SH-SY5Y (cell line): ENCODE data around the gene SLC22A12.

Source experiments
- GATA2 ChIP-seq: IDR thresholded peaks from 2 replicates; pipeline ENCODE4 v1.6.1; 2011; ENCODE audit warnings: mild to moderate bottlenecking, low read depth, low read length
- GATA3 ChIP-seq: IDR thresholded peaks from 2 replicates; pipeline ENCODE4 v1.6.1; 2011; ENCODE audit warnings: low read depth, mild to moderate bottlenecking, low read length, moderate library complexity

Gene SLC22A12

GRCh38 chr11:64643256-64643881, 52.3 kb downstream of the SLC22A12 start:
- TF ChIP-seq GATA2: no peak
- no peak for TF ChIP-seq GATA3

GRCh38 chr11:64643920-64644646, 53.1 kb downstream of the SLC22A12 start:
- TF ChIP-seq GATA2 (peak; percentile 67), GATA3 (no peak)

GRCh38 chr11:64644647-64645275, 53.7 kb downstream of the SLC22A12 start:
- TF ChIP-seq GATA2 (no peak), GATA3 (no peak)

- TF ChIP-seq GATA2 (no peak), GATA3 (no peak)
Observed at GRCh38 chr11:64647019-64647779, 56.2 kb downstream of the SLC22A12 start.

GRCh38 chr11:64648551-64648950, 57.5 kb downstream of the SLC22A12 start:
- TF ChIP-seq GATA2 (no peak), GATA3 (no peak)

- no peak for TF ChIP-seq GATA2
- TF ChIP-seq GATA3: no peak
Observed at GRCh38 chr11:64649291-64649697, 58.3 kb downstream of the SLC22A12 start.

- no peak for TF ChIP-seq GATA2
- TF ChIP-seq GATA3: no peak
Observed at GRCh38 chr11:64650923-64651523, 60.0 kb downstream of the SLC22A12 start.
